ENCODE data around the gene IRGQ.

DNA sequence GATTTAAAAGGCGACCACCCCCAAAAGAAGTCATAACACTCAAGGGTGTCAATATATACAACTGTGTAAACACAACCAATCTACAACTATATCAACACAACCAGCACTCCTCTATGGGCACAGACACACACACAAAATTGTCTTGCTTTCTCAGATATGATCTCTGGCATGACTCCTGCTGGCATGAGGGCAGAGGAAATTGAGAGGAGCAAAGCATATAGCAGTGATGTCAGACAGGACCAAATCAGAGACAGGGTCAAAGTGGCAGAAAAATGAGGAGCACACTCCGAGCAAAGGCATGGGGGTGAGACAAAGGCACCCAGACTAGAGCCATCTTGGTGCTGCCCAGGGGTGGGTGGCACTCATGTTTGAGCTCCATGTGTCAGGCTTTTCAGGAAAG is 9.6 kb downstream of the IRGQ start:
- TF ChIP-seq EZH2phosphoT487 (IDR thresholded peaks at IDR 0.05; ENCODE audit: insufficient read depth, low read depth): no peak
- no peak for TF ChIP-seq EZH2 (IDR thresholded peaks at IDR 0.05; ENCODE audit: insufficient read depth, poor library complexity, severe bottlenecking)

All from GM23248 (cell line).